Measurements from ENCODE around the gene SCLT1.
A peak's percentile ranks its signal among the peaks of the same experiment; 100 is the strongest.

Gene SCLT1

GRCh38 chr4:128880662-128881061 is 212.7 kb downstream of the SCLT1 start:
- Histone ChIP-seq H3K4me1 (peaks cover 5 to 24% (median 14%) of the 10 kb centered on the region in 10 experiments; a peak in 16 of 20 replicates), H3K27me3 (no peaks in the 10 kb centered on the region), H3K9me3 (replicated peaks in 1 of 11) (no peaks in the 10 kb centered on the region), H3K4me3 (no peak overlapping the region), H3K9ac (no peak overlapping the region), H3K27ac (no peak overlapping the region), H3K36me3 (peaks cover 0 to 26% (median 8%) of the 10 kb centered on the region in 11 experiments; a peak in 12 of 22 replicates), H4K20me1 (no peaks in the 10 kb centered on the region), H3K4me2 (peak overlapping the region in 2 of 11 experiments; percentile 33; a peak in 1 of 22 replicates)
- TF ChIP-seq Cebpa-rat (IDR thresholded peaks at IDR 0.05), result peak in 6 of 11 experiments; percentile 19 to 73 (median 60); a peak in 8 of 22 replicates

DNA sequence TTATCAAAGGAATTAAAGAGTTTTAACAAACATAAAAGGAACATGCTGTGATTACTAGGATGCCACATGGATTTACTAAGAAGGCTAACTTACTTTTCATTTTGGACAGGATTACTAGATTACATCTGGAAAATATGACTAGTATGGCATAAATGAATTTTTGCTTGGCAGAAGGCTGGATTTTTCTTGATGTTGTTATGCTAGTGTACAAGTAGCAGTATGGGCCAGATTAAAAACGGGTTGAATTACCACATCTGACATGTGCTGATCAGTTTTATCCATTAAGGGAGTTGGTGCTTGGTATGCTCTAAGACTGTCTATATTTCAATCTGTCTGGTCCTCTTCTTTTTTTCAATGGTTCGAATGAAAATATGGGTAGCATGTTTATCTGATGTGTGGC is 213.4 kb downstream of the SCLT1 start:
- no peaks in the 10 kb centered on the region for H4K20me1 ChIP-seq
- H3K4me2 ChIP-seq, result no peak overlapping the region
- H3K4me3 ChIP-seq, result no peak overlapping the region
- H3K4me1 ChIP-seq, result peaks cover 5 to 31% (median 19%) of the 10 kb centered on the region in 10 experiments; a peak in 16 of 20 replicates
- peaks cover 0 to 24% (median 8%) of the 10 kb centered on the region in 11 experiments; a peak in 12 of 22 replicates for H3K36me3 ChIP-seq
- H3K9me3 ChIP-seq (replicated peaks in 1 of 11), result no peaks in the 10 kb centered on the region
- no peak overlapping the region for H3K27ac ChIP-seq
- no peak overlapping the region for H3K9ac ChIP-seq
- no peaks in the 10 kb centered on the region for H3K27me3 ChIP-seq
- TF ChIP-seq Cebpa-rat (IDR thresholded peaks at IDR 0.05), result no peak

GRCh38 chr4:128879283-128879682 is 214.1 kb downstream of the SCLT1 start:
- Histone ChIP-seq H3K9ac (no peak overlapping the region), H3K4me3 (no peak overlapping the region), H3K4me2 (no peak overlapping the region), H3K4me1 (peaks cover 2 to 30% (median 19%) of the 10 kb centered on the region in 10 experiments; a peak in 16 of 20 replicates), H3K27me3 (no peaks in the 10 kb centered on the region), H3K9me3 (replicated peaks in 1 of 11) (no peaks in the 10 kb centered on the region), H3K36me3 (peaks cover 4 to 20% (median 10%) of the 10 kb centered on the region in 11 experiments; a peak in 16 of 22 replicates), H3K27ac (no peak overlapping the region), H4K20me1 (no peaks in the 10 kb centered on the region)
- peak in 2 of 11 experiments; percentile 10 to 41; a peak in 1 of 22 replicates for TF ChIP-seq Cebpa-rat (IDR thresholded peaks at IDR 0.05)

- Histone ChIP-seq H3K9me3 (replicated peaks in 1 of 11) (no peaks in the 10 kb centered on the region), H3K27me3 (no peaks in the 10 kb centered on the region), H4K20me1 (no peaks in the 10 kb centered on the region), H3K27ac (no peak overlapping the region), H3K4me1 (peaks cover 0 to 26% (median 19%) of the 10 kb centered on the region in 10 experiments; a peak in 14 of 20 replicates), H3K36me3 (peaks cover 7 to 23% (median 14%) of the 10 kb centered on the region in 11 experiments; a peak in 20 of 22 replicates), H3K4me3 (no peak overlapping the region), H3K9ac (no peak overlapping the region), H3K4me2 (no peak overlapping the region)
- TF ChIP-seq Cebpa-rat (IDR thresholded peaks at IDR 0.05), result no peak
These were observed 215.4 kb downstream of the SCLT1 start for GRCh38 chr4:128877934-128878333.

DNA sequence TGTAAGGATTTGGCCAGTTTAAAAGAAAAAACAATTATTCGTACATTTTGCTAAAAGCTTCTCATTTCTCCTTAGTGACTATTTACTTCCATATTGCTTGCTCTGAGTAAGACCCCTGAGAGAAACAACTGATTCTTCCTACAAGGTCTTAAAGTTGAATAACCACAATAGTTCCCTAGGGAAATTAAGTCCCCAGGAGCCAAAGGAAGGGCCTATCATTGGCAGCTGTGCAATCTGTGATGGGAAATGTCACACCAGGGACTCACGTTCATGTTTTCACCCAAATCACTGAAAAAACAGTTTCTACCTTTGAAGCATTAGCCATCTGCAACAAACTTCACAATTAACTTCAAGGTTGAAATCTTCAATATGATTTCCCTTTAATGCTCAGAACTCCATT is 217.1 kb downstream of the SCLT1 start:
- H3K9me3 ChIP-seq (replicated peaks in 1 of 11), result no peaks in the 10 kb centered on the region
- no peak overlapping the region for H3K27ac ChIP-seq
- no peak overlapping the region for H3K9ac ChIP-seq
- H4K20me1 ChIP-seq, result no peaks in the 10 kb centered on the region
- peaks cover 18 to 35% (median 31%) of the 10 kb centered on the region in 11 experiments for H3K36me3 ChIP-seq
- H3K27me3 ChIP-seq, result no peaks in the 10 kb centered on the region
- H3K4me2 ChIP-seq, result peak overlapping the region in 8 of 11 experiments; percentile 32 to 70 (median 56); a peak in 16 of 22 replicates
- H3K4me3 ChIP-seq, result no peak overlapping the region
- H3K4me1 ChIP-seq, result peaks cover 0 to 26% (median 19%) of the 10 kb centered on the region in 10 experiments; a peak in 14 of 20 replicates
- no peak for TF ChIP-seq Cebpa-rat (IDR thresholded peaks at IDR 0.05)

- H3K27me3 ChIP-seq, result no peaks in the 10 kb centered on the region
- H3K27ac ChIP-seq, result no peak overlapping the region
- H3K4me1 ChIP-seq, result peaks cover 0 to 22% (median 19%) of the 10 kb centered on the region in 10 experiments; a peak in 14 of 20 replicates
- no peaks in the 10 kb centered on the region for H3K9me3 ChIP-seq (replicated peaks in 1 of 11)
- H4K20me1 ChIP-seq, result no peaks in the 10 kb centered on the region; a peak in 1 of 22 replicates
- H3K4me2 ChIP-seq, result no peak overlapping the region
- no peak for TF ChIP-seq Cebpa-rat (IDR thresholded peaks at IDR 0.05)
- no peak overlapping the region for H3K9ac ChIP-seq
- peaks cover 36 to 77% (median 73%) of the 10 kb centered on the region in 11 experiments for H3K36me3 ChIP-seq
- no peak overlapping the region for H3K4me3 ChIP-seq
These were observed 221.4 kb downstream of the SCLT1 start for GRCh38 chr4:128871948-128872347.

- Histone ChIP-seq H4K20me1 (no peaks in the 10 kb centered on the region; a peak in 1 of 22 replicates), H3K9me3 (replicated peaks in 1 of 11) (no peaks in the 10 kb centered on the region), H3K27ac (no peak overlapping the region), H3K4me2 (no peak overlapping the region), H3K36me3 (peaks cover 36 to 97% (median 92%) of the 10 kb centered on the region in 11 experiments), H3K4me3 (no peak overlapping the region), H3K4me1 (peaks cover 0 to 5% (median 0%) of the 10 kb centered on the region in 10 experiments; a peak in 1 of 20 replicates), H3K9ac (no peak overlapping the region), H3K27me3 (no peaks in the 10 kb centered on the region)
- TF ChIP-seq Cebpa-rat (IDR thresholded peaks at IDR 0.05), result no peak
These were observed 223.4 kb downstream of the SCLT1 start for GRCh38 chr4:128869776-128870509.

GRCh38 chr4:128868758-128869157 is 224.6 kb downstream of the SCLT1 start:
- no peak overlapping the region for H3K4me2 ChIP-seq
- no peak overlapping the region for H3K27ac ChIP-seq
- H3K4me3 ChIP-seq, result no peak overlapping the region
- peaks cover 36 to 100% (median 98%) of the 10 kb centered on the region in 11 experiments for H3K36me3 ChIP-seq
- H4K20me1 ChIP-seq, result no peaks in the 10 kb centered on the region; a peak in 1 of 22 replicates
- no peaks in the 10 kb centered on the region for H3K27me3 ChIP-seq
- H3K4me1 ChIP-seq, result peaks cover 0 to 5% (median 0%) of the 10 kb centered on the region in 10 experiments; a peak in 1 of 20 replicates
- TF ChIP-seq Cebpa-rat (IDR thresholded peaks at IDR 0.05), result no peak
- no peak overlapping the region for H3K9ac ChIP-seq
- H3K9me3 ChIP-seq (replicated peaks in 1 of 11), result no peaks in the 10 kb centered on the region

DNA sequence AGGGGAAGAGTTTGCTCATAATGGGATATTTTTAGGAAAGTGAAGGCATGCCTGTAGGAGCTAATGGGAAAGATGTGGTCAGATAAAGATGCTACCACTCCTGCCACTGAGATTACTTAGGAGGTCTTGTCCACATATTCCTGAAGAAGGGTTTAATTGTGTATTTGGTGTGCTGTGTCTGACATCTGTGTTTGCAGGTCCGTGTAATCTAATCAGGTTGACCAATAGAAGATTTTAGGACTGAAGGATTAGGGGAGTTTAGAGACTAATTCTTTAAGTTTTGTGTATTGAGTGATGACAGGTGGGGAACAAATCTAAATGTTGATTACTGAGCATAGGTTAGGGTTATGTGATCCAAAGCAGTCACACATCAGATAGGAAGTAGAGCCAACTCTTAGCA is 226.6 kb downstream of the SCLT1 start:
- TF ChIP-seq Cebpa-rat (IDR thresholded peaks at IDR 0.05), result no peak
- no peak overlapping the region for H3K9ac ChIP-seq

More for the DNA sequence above, 226.6 kb downstream of the SCLT1 start:
- Histone ChIP-seq H4K20me1 (peaks cover 0 to 17% (median 3%) of the 10 kb centered on the region in 11 experiments; a peak in 7 of 22 replicates), H3K36me3 (peaks cover 29 to 100% (median 95%) of the 10 kb centered on the region in 11 experiments), H3K27me3 (no peaks in the 10 kb centered on the region), H3K4me2 (no peak overlapping the region), H3K4me1 (peaks cover 17 to 24% (median 18%) of the 10 kb centered on the region in 10 experiments), H3K27ac (no peak overlapping the region), H3K9me3 (replicated peaks in 1 of 11) (no peaks in the 10 kb centered on the region), H3K4me3 (no peak overlapping the region)

Measured in BLaER1 treated with 17β-estradiol and CSF1 and Interleukin-3, amounts not matched to agents 10 nM and 100 nM (cell line).